Activated naive CD8-positive, alpha-beta T cell treated with anti-CD3 and anti-CD28 coated beads, Interleukin-2, amount 10 ng/mL, durations not matched to agents 7 days and 5 days (primary cell): ENCODE data around the gene PNCK. TPM values are rescaled to one million over a fixed set of nuclear protein-coding genes. Genes with fewer than 3 reads are reported as not detected.

Experiments used
- ATAC-seq: fragments of 150-1000 bp; cut with Tn5 transposase; one replicate; pipeline ENCODE4 v1.10.0; 2021; ENCODE audit warnings: low read depth, moderate library complexity
- POLR2A ChIA-PET: fragments of 350-600 bp; sonication (Branson Sonifier 250); formaldehyde crosslinking; loops from one replicate; lab custom pipeline; 2021; ENCODE audit warnings: antibody characterized with exemption; lab: Charles Lee
- DNase-seq: peaks from one replicate; pipeline ENCODE4 v3.0.0; 2021
- H3K27ac Mint-ChIP-seq: one replicate; pipeline ENCODE4 v1.8.0; 2022; ENCODE audit warnings: mild to moderate bottlenecking, mixed read lengths
- H3K27me3 Mint-ChIP-seq: one replicate; pipeline ENCODE4 v1.8.0; 2022; ENCODE audit warnings: mild to moderate bottlenecking, moderate library complexity, mixed read lengths
- H3K36me3 Mint-ChIP-seq: one replicate; pipeline ENCODE4 v1.8.0; 2021; ENCODE audit warnings: mild to moderate bottlenecking, mixed read lengths
- H3K4me1 Mint-ChIP-seq: one replicate; pipeline ENCODE4 v1.8.0; 2021; ENCODE audit warnings: mixed read lengths
- H3K4me3 Mint-ChIP-seq: one replicate; pipeline ENCODE4 v1.8.0; 2022; ENCODE audit warnings: mild to moderate bottlenecking, moderate library complexity, mixed read lengths
- H3K9me3 Mint-ChIP-seq: one replicate; pipeline ENCODE4 v1.8.0; 2021; ENCODE audit warnings: mixed read lengths
- total RNA-seq, 2 experiments: library from RNA; stranded (reverse); gene quantifications; one replicate each; pipeline ENCODE4 v1.2.3, GENCODE V29; 2021

PNCK gene
- total RNA-seq, 2 experiments from 2014 or later, result 0.79 to 1.1 TPM

GRCh38 chrX:153641627-153642026 lies 32.0 kb downstream of the PNCK start:
- H3K4me3 Mint-ChIP-seq, result no peak overlapping the region
- peaks cover 1% of the 10 kb centered on the region for H3K4me1 Mint-ChIP-seq
- peaks cover 38% of the 10 kb centered on the region for H3K27me3 Mint-ChIP-seq
- ATAC-seq (no peak), DNase-seq (no peak)
- H3K27ac Mint-ChIP-seq, result no peak overlapping the region
- no peaks in the 10 kb centered on the region for H3K36me3 Mint-ChIP-seq
- POLR2A ChIA-PET, result no interaction called here
- H3K9me3 Mint-ChIP-seq, result no peaks in the 10 kb centered on the region

GRCh38 chrX:153640736-153641575 lies 32.7 kb downstream of the PNCK start:
- POLR2A ChIA-PET, result no interaction called here
- H3K36me3 Mint-ChIP-seq, result no peaks in the 10 kb centered on the region

GRCh38 chrX:153640045-153640686 lies 33.4 kb downstream of the PNCK start:
- H3K27ac Mint-ChIP-seq, result no peak overlapping the region

More at GRCh38 chrX:153640736-153641575, 32.7 kb downstream of the PNCK start:
- H3K4me3 Mint-ChIP-seq, result no peak overlapping the region
- H3K27ac Mint-ChIP-seq, result no peak overlapping the region
- ATAC-seq (no peak), DNase-seq (no peak)
- no peaks in the 10 kb centered on the region for H3K9me3 Mint-ChIP-seq
- peaks cover 1% of the 10 kb centered on the region for H3K4me1 Mint-ChIP-seq
- peaks cover 32% of the 10 kb centered on the region for H3K27me3 Mint-ChIP-seq

GRCh38 chrX:153639177-153640044 lies 34.2 kb downstream of the PNCK start:
- Mint-ChIP-seq H3K27me3 (peaks cover 17% of the 10 kb centered on the region), H3K4me1 (peaks cover 1% of the 10 kb centered on the region), H3K4me3 (no peak overlapping the region), H3K9me3 (no peaks in the 10 kb centered on the region), H3K27ac (no peak overlapping the region), H3K36me3 (no peaks in the 10 kb centered on the region)
- POLR2A ChIA-PET, result no interaction called here
- no peak for ATAC-seq
- no peak for DNase-seq

More at GRCh38 chrX:153640045-153640686, 33.4 kb downstream of the PNCK start:
- Mint-ChIP-seq H3K4me3 (no peak overlapping the region), H3K36me3 (no peaks in the 10 kb centered on the region), H3K9me3 (no peaks in the 10 kb centered on the region), H3K4me1 (peaks cover 1% of the 10 kb centered on the region), H3K27me3 (peaks cover 24% of the 10 kb centered on the region)
- ATAC-seq, result no peak
- POLR2A ChIA-PET, result no interaction called here
- no peak for DNase-seq

GRCh38 chrX:153638436-153639176 lies 35.0 kb downstream of the PNCK start:
- no peak overlapping the region for H3K4me3 Mint-ChIP-seq
- ATAC-seq (no peak), DNase-seq (no peak)
- POLR2A ChIA-PET, result no interaction called here
- no peaks in the 10 kb centered on the region for H3K9me3 Mint-ChIP-seq
- H3K36me3 Mint-ChIP-seq, result no peaks in the 10 kb centered on the region
- H3K4me1 Mint-ChIP-seq, result peaks cover 1% of the 10 kb centered on the region
- no peak overlapping the region for H3K27ac Mint-ChIP-seq
- peaks cover 17% of the 10 kb centered on the region for H3K27me3 Mint-ChIP-seq

GRCh38 chrX:153638041-153638371 lies 35.6 kb downstream of the PNCK start:
- Mint-ChIP-seq H3K27ac (no peak overlapping the region), H3K9me3 (no peaks in the 10 kb centered on the region), H3K27me3 (peaks cover 13% of the 10 kb centered on the region), H3K4me3 (no peak overlapping the region), H3K4me1 (peaks cover under 1% of the 10 kb centered on the region), H3K36me3 (no peaks in the 10 kb centered on the region)
- ATAC-seq (no peak), DNase-seq (no peak)
- POLR2A ChIA-PET, result no interaction called here

- POLR2A ChIA-PET, result no interaction called here
- H3K9me3 Mint-ChIP-seq, result no peaks in the 10 kb centered on the region
- DNase-seq, result no peak
- no peak for ATAC-seq
- H3K27me3 Mint-ChIP-seq, result peaks cover 8% of the 10 kb centered on the region
- H3K4me3 Mint-ChIP-seq, result no peak overlapping the region
- H3K4me1 Mint-ChIP-seq, result no peaks in the 10 kb centered on the region
- no peaks in the 10 kb centered on the region for H3K36me3 Mint-ChIP-seq
- H3K27ac Mint-ChIP-seq, result no peak overlapping the region
Measured at GRCh38 chrX:153637121-153638040, 36.2 kb downstream of the PNCK start.

- H3K9me3 Mint-ChIP-seq, result no peaks in the 10 kb centered on the region
- POLR2A ChIA-PET, result no interaction called here
- H3K4me3 Mint-ChIP-seq, result no peak overlapping the region
- no peak for DNase-seq
- no peak for ATAC-seq
- H3K27me3 Mint-ChIP-seq, result peaks cover 7% of the 10 kb centered on the region
- no peaks in the 10 kb centered on the region for H3K36me3 Mint-ChIP-seq
- H3K4me1 Mint-ChIP-seq, result no peaks in the 10 kb centered on the region
- H3K27ac Mint-ChIP-seq, result no peak overlapping the region
Measured at GRCh38 chrX:153636716-153637115, 36.9 kb downstream of the PNCK start.

GRCh38 chrX:153635788-153636668 lies 37.6 kb downstream of the PNCK start:
- Mint-ChIP-seq H3K4me1 (no peaks in the 10 kb centered on the region), H3K4me3 (no peak overlapping the region), H3K27me3 (peaks cover 5% of the 10 kb centered on the region), H3K9me3 (peaks cover 2% of the 10 kb centered on the region), H3K27ac (no peak overlapping the region), H3K36me3 (no peaks in the 10 kb centered on the region)
- DNase-seq (no peak), ATAC-seq (peak; percentile 56)
- POLR2A ChIA-PET, result no interaction called here

- no peak overlapping the region for H3K4me3 Mint-ChIP-seq
- no peak for DNase-seq
- H3K9me3 Mint-ChIP-seq, result peaks cover 2% of the 10 kb centered on the region
- H3K4me1 Mint-ChIP-seq, result no peaks in the 10 kb centered on the region
- no peaks in the 10 kb centered on the region for H3K36me3 Mint-ChIP-seq
- no peak for ATAC-seq
- POLR2A ChIA-PET, result no interaction called here
- H3K27me3 Mint-ChIP-seq, result peaks cover 5% of the 10 kb centered on the region
- no peak overlapping the region for H3K27ac Mint-ChIP-seq
Measured at GRCh38 chrX:153635388-153635787, 38.2 kb downstream of the PNCK start.

- H3K27me3 Mint-ChIP-seq, result peaks cover 5% of the 10 kb centered on the region
- H3K4me1 Mint-ChIP-seq, result no peaks in the 10 kb centered on the region
- no peaks in the 10 kb centered on the region for H3K36me3 Mint-ChIP-seq
- H3K4me3 Mint-ChIP-seq, result no peak overlapping the region
- peaks cover 2% of the 10 kb centered on the region for H3K9me3 Mint-ChIP-seq
- DNase-seq (no peak), ATAC-seq (no peak)
- POLR2A ChIA-PET, result interaction anchor here (0.6 kb wide), 1 partner anchor 690 kb away, joined by 3 read pairs; no protein-coding TSS in a partner anchor
- peak overlapping the region; percentile 21 for H3K27ac Mint-ChIP-seq
Measured at GRCh38 chrX:153634832-153635231, 38.8 kb downstream of the PNCK start.
